Ecto neural progenitor cell (in vitro differentiated cells): ENCODE data around the gene PREX1.
"Not testable (repeated sequence)": the region's sequence is repeated elsewhere in the genome, so short reads cannot be mapped to it uniquely, and the experiment has no call there.

ENCODE experiments used
- DNase-seq: peaks from one replicate; pipeline ENCODE4 v3.0.0-alpha.2; 2018; ENCODE audit warnings: low spot score

The PREX1 gene

DNA sequence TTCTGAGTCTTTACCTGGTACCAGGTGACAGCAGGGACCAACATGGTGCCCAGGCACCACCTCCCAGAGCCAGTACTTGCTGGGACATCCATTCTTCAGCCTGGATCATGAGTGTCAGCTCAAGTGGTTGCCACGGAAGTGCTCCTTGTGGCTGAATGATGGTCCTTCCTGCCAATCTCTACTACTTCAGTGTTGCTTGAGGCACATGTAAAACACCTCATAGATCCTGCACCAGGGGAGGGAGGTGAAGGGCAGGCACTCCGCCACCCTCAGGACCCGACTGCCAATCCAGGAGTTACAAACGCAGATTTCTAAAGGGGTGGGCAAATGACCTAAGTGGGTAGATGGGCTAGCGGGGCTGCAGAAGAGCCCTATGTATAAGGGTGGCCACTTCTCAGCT is 226.0 kb downstream of the PREX1 start:
- DNase-seq = no peak

DNA sequence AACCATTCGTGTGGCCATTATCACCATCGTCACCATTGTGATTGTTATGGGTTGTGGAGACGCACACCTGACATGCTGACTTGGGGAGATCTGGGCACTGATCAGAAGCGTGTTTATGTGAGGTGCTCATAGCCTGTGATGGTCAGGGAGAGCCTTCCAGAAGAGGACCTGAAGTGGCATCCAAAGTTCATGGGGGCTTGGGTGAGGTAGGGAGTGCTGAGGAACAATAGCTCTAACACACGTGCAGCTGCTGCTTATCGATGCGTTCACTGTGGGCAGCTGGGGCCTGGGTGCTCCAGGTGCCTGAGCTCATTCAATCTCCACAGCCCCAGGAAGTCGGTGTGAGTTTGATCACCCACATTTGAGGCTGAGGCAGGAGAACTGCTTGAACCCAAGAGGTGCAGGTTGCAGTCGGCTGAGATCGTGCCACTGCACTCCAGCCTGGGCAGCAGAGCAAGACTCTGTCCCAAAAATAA is 227.3 kb downstream of the PREX1 start:
- DNase-seq = no peak

- no peak for DNase-seq
These were observed 227.9 kb downstream of the PREX1 start for GRCh38 chr20:48599748-48600469.

GRCh38 chr20:48599106-48599747 is 228.6 kb downstream of the PREX1 start:
- DNase-seq = no peak

GRCh38 chr20:48598303-48598941 is 229.4 kb downstream of the PREX1 start:
- not testable (repeated sequence) for DNase-seq

- no peak for DNase-seq
These were observed 230.1 kb downstream of the PREX1 start for GRCh38 chr20:48597521-48598302.

- no peak for DNase-seq
These were observed 231.4 kb downstream of the PREX1 start for GRCh38 chr20:48596334-48596898.

DNA sequence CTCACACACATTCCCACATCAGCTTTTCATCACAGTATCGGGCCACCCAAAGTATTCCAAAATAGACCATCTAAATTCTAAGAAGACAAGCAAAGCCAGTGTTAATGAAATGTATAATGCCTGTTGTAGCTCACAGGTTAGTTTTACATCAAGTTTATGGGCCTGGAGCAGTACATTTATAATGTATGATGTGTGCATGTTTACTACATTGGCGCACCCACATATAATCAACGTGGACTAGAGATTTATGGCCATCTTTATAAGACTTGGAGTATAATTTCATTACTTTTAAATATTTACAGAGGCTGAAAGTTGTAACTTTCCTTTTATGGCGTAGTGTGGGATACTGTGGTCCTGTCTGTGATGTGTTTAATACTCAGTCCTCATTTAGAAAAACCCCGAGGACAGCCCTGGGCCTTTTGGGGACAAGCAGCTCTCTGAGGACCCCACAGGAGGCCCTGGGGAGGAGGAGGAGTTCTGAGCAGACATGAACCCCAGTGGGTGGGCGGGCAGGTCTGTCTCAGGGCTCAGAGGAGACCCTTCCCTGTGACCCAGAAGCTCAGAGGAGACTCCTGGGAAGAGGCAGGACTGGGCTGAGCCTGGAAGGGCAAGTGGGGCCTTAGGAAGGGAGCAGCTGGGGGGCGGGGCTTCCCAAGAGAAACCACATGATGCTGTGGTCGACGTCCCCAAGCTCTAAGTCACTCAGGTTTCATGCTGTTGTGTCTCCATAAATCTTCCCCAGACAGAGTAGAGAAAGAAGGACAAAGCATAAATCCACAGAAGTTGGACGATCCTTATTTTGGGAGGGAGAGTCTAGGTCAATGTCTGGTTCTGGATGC is 232.1 kb downstream of the PREX1 start:
- no peak for DNase-seq

- no peak for DNase-seq
These were observed 233.3 kb downstream of the PREX1 start for GRCh38 chr20:48594533-48594932.

GRCh38 chr20:48592107-48592940 is 235.5 kb downstream of the PREX1 start:
- no peak for DNase-seq

GRCh38 chr20:48586730-48587129 is 241.1 kb downstream of the PREX1 start:
- no peak for DNase-seq

- no peak for DNase-seq
These were observed 242.5 kb downstream of the PREX1 start for GRCh38 chr20:48585061-48585870.

DNA sequence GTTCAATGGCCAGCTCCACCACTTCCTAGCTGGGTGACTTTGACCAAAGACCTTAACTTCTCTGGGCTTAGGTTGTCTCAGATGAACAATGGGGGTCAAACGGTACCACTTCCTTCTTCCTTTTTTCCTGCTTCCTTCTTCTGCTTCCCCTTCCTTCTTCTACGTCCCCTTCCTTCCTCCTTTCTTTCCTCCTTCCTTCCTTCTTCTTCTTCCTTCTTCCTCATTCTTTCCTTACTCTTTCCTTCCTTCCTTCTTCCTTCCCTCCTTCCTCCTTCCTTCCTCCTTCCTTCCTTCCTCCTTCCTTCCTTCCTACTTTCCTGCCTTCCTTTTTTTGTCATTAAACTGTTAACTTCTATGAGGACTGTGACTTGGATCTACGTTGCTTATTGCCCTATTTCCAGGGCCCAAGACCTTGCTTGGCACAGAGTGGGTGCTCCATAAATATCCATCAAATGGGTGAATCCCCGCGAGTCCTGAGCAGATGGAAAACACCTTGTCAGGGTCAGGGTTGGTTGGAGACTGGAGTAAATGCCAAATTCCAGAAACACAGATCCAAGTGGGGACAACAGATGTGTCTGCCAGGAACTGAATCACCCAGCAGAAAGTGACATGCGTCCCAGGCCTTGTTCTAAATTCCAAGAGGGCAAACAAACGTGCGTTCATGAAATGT is 243.3 kb downstream of the PREX1 start:
- no peak for DNase-seq

GRCh38 chr20:48583801-48584200 is 244.0 kb downstream of the PREX1 start:
- DNase-seq = no peak

DNA sequence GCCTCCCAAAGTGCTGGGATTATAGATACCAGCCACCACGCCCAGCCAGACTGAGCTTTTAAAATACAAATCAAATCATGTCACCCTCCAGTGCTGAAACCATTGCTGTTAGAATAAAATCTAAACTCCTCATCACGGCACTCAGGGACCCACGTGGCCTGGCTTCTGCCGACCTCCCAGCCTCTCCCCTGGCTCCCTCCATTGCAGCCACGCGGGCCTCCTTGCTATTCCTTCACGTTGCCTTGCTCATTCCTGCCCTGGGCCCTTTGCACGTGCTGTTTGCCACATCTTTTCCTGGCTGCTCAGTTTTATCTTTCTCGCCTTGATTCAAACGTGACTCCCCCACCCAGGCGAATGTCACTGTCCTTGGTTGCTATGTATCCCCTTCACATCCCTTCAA is 244.6 kb downstream of the PREX1 start:
- no peak for DNase-seq

DNA sequence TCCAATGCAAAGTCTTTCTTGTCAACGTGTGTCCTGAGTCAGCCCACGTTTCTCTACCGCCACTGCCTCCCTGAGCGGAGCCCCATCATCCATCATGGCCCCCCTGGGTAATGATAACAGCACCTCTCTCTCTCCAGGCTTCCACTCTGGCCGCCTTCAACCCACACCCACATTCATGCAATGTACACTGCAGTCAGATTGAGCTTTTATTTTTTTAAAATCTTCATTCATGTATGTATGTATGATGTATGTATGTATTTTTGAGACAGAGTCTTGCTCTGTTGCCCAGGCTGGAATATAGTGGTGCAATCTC is 245.2 kb downstream of the PREX1 start:
- DNase-seq = no peak

GRCh38 chr20:48581167-48581566 is 246.6 kb downstream of the PREX1 start:
- DNase-seq = no peak

GRCh38 chr20:48578397-48579098 is 249.3 kb downstream of the PREX1 start:
- DNase-seq = no peak
